ENCODE data around the gene CECR2.

GRCh38 chr22:17384612-17385330, 15.5 kb downstream of the CECR2 start:
- TF ChIP-seq ELF4 (IDR thresholded peaks at IDR 0.05): no peak
- TF ChIP-seq ZNF384 (IDR thresholded peaks at IDR 0.05): no peak
- TF ChIP-seq FOXA1 (IDR thresholded peaks at IDR 0.05): no peak
- TF ChIP-seq L3MBTL2 (conservative IDR thresholded peaks at IDR 0.05): no peak
- TF ChIP-seq SP1 (IDR thresholded peaks at IDR 0.05): no peak
- TF ChIP-seq FOXM1 (IDR thresholded peaks at IDR 0.05; ENCODE audit: borderline replicate concordance): no peak
- no peak for TF ChIP-seq SUZ12 (IDR thresholded peaks at IDR 0.05)
- TF ChIP-seq TARDBP (IDR thresholded peaks at IDR 0.05): no peak
- TF ChIP-seq BHLHE40 (IDR thresholded peaks at IDR 0.05; ENCODE audit: borderline replicate concordance): no peak
